K562 treated with DMSO at 1 percent for 12 hours (cell line): ENCODE measurements around the gene LRRC49. TPM values are rescaled to one million over a fixed set of nuclear protein-coding genes. Genes with fewer than 3 reads are reported as not detected.

Source experiments
- total RNA-seq: library from RNA; unstranded; fragments of 300-600 nt; gene quantifications from 2 replicates; pipeline ENCODE4 v1.2.3, GENCODE V29; 2022; ENCODE audit not compliant: insufficient read depth

LRRC49 gene, protein sequence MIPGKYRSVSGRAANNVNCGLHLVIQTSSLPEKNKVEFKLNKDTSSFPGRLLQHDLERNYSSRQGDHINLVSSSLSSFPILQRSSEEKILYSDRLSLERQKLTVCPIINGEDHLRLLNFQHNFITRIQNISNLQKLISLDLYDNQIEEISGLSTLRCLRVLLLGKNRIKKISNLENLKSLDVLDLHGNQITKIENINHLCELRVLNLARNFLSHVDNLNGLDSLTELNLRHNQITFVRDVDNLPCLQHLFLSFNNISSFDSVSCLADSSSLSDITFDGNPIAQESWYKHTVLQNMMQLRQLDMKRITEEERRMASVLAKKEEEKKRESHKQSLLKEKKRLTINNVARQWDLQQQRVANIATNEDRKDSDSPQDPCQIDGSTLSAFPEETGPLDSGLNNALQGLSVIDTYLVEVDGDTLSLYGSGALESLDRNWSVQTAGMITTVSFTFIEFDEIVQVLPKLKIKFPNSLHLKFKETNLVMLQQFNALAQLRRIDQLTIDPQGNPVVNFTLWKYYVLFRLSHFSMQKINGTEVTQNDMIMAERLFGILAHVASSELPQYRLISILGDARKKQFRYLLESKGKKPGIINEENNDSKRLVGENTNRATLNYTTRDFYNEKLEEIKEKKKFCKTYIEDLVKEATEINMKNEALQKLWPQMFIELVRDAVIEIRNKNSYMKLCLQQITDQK
- total RNA-seq = not detected in 2 replicates

DNA sequence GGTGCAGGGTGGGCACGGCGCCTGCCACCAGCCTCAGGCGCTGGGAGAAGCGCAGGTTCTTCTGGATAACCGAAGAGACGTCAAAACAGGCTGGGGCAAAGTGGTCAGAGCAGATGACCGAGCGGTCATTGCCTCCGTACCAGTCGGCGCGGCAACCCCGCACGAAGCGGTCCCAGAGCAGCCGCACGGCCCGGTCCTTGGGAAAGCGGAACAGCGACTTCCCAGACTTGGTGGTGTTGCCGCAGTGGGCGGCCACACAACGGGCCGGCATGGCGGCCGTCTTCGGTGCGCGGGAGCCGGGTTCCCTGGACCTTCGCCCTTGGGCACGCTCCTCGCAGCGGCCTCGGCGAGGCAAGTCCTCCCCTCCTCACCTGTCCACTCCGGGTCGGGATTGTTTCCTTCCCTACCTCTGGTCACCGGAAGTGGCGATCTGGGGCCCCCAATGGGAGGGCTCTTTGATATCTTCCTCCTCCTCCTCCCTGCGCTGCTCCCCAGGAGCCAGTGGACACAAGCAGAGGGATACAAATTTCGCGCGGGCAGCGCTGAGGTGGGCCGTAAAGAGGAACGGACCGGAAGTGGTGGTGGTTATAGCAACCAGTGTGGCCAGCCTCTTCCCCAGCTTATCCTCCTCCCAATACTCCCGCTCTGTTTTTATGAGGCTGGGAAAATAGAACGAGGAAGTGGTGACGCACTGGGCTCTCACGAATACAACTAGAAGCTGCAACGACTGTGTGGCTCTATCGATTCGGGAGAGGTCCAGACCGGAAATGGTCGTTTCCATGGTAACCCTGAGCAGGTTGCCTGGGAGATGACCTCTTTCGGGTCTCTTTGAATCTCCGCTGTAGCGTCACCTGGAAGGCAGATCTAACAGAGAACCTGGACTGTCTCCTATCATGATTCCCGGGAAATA, at the start of gene LRRC49, which contains the start of gene THAP10:
Gene LRRC49 (plus strand): TSS at position 825 of the 910 bp plus-strand sequence. CDS start 69 bp downstream, at position 894.
Gene THAP10 (minus strand): TSS at position 432 of the 910 bp plus-strand sequence. CDS start 161 bp downstream, at position 271.

DNA sequence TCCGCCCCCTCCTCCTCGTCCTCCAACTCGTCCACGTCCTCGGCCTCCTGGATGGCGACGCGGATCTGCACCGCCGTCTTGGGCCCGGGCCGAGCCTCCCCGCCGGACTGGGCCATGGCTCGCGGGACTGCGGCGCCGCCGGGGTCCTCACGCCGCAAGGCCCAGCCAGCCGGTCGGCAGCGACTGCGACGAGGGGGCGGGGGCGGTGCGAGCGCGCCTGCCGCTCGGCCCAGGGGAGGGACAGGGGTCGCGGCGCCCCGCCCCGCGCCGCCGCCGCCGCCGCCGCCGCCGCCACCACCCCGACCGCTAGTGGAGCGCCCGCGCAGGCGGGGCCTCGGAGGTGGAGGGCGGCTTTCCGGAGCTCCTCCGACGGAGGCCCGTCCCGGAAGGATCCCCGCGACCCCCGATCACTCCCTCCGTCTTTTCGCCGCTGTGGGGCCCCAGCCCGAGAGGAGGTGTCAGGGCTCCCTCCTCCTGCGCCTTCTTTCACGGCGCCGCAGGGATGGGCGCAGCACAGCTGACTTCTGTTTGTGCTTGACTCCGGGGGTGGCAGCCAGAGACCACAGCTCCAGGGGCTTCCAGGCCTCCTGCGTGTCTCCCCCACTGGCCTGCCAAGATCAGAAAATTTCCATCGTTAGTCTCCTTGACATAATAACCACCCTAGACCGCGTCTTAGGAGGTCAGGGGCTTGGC, 38.5 kb upstream of the LRRC49 start, which contains the start of gene LARP6:
Gene LARP6 (minus strand): TSS at position 185 of the 693 bp plus-strand sequence. CDS start 69 bp downstream, at position 116.

Other genes with a start within 250 kb of the LRRC49 start
- 0.07 and 0.10 TPM in 2 replicates for gene UACA, start 129.3 kb upstream of the LRRC49 start, total RNA-seq
- gene LARP6, start 38.7 kb upstream of the LRRC49 start, total RNA-seq = 1.3 TPM in 1 of 2 replicates, not detected in the other
- gene THAP10, start 393 bp upstream of the LRRC49 start, total RNA-seq = 2.3 TPM in 1 of 2 replicates, not detected in the other
- 0.31 and 0.58 TPM in 2 replicates for gene THSD4, start 222.6 kb downstream of the LRRC49 start, total RNA-seq